ENCODE results near the gene ZNF569. TPM values are rescaled to one million over a fixed set of nuclear protein-coding genes. Genes with fewer than 3 reads are reported as not detected.
"Not testable (repeated sequence)": the region's sequence is repeated elsewhere in the genome, so short reads cannot be mapped to it uniquely, and the experiment has no call there.

Gene ZNF569
- 6.9 and 7.2 TPM in 2 replicates for total RNA-seq (2014; rRNA removed; shearing (Covaris generic))

DNA sequence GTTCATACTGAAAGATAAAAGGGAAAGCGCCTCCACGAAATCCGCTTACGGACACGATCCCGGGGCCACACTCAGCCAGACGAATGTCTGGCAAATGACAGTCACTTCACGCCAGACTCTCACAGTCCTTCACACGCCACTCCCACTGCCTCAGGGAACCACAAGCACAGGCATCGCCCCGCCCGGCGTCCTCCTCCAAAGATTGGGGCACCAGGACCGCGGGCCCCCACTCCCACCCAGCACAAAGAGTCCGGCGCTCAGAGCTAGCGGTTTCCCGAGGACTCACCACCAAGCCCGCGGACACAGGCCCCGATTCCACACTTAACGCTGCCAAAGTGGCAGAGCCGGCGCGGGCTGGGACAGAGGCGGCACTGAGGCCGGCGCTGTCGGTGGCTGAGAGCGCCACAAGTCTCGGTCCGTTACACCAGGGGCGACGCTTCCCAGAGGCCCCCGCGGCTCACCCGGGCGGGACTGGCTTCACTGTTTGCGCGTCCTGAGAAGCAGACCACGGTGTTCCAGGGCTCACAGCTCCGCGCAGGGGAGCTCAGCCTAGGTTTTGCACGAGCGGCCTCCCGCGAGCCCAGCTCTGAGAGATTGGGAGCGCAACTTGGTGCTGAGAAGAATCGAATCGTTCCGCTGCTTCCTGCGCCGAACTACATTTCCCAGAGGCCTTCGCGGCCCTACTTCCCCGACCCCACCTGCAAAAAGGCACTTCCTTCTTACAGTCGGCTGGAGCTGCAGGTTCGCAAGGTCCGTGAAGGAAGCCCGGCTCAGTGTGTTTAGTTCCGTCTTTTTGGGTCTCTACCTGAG is at the start of gene ZNF569:
Gene ZNF569, minus strand, starts transcription at position 647 of the 810 bp plus-strand sequence. CDS start 22,523 bp downstream, outside the sequence.
- DNase-seq (ENCODE audit: low read depth): peak; percentile 93

DNA sequence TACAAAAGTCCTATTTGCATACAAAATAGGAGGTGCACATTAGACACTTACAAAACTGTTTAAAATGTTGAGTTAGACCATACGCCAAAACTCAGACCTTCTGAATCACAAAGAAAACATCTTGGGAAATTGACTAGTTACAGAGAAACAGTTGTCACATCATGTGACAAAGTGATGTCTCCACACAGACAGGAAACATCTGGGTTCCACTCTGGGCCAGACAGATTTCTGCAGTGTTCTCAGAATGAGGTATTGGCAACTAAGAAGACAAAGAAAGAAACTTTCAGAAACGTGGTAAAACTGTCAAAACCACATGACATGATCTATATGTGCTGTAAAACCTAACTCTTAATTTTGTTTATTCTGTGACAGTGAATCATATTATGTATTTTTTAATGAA is 46.2 kb upstream of the ZNF569 start:
- no peak for DNase-seq (ENCODE audit: low read depth)

DNA sequence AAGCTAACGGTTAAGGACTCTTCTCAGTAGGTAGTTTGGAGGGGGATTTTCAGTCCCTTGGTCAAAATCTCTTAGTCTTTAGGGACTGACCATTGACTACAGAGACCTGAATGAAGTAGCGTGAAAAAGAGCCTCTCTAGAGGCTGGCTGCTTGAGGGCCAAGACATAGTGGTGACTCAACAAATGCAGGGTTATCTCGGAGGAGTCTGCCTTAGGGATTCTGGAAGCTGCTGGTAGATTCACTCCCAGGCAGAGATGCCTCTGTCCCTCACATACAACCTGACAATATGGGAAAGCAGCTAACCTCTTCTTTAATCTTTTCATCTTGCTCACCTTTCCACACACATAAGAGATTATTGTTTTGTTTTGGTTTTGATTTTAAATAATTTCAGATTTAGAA is 44.6 kb upstream of the ZNF569 start:
- no peak for DNase-seq (ENCODE audit: low read depth)

DNA sequence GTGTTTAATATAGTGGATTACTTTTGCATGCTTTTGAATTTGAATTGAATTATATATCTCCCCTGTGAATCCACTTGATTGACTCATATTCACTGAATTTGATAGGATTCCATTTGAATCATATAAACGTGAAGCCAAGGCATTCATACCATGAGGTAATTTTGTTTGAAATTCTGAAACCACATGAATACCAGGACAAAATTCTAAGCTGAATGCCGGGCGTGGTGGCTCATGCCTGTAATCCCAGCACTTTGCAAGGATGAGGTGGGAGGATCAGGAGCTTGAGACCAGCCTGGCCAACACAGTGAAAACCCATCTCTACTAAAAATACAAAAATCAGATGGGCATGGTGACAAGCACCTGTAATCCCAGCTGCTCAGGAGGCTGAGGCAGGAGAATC is 43.9 kb upstream of the ZNF569 start:
- no peak for DNase-seq (ENCODE audit: low read depth)

DNA sequence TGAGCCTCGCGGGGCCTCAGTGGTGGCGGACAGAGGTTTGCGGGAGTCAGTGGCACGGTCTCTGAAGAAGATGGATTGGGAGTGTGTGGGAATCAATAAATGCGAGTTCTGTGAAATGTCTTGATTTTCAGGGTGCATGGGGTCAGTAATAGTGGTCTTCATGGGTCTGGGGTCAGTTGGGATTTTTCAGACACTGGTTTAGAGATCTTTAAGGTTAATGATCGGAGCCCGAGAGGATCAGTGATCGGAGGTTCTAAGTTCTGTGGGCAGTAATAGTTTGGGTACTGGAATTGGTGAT is 39.9 kb upstream of the ZNF569 start:
- DNase-seq (ENCODE audit: low read depth): no peak

DNA sequence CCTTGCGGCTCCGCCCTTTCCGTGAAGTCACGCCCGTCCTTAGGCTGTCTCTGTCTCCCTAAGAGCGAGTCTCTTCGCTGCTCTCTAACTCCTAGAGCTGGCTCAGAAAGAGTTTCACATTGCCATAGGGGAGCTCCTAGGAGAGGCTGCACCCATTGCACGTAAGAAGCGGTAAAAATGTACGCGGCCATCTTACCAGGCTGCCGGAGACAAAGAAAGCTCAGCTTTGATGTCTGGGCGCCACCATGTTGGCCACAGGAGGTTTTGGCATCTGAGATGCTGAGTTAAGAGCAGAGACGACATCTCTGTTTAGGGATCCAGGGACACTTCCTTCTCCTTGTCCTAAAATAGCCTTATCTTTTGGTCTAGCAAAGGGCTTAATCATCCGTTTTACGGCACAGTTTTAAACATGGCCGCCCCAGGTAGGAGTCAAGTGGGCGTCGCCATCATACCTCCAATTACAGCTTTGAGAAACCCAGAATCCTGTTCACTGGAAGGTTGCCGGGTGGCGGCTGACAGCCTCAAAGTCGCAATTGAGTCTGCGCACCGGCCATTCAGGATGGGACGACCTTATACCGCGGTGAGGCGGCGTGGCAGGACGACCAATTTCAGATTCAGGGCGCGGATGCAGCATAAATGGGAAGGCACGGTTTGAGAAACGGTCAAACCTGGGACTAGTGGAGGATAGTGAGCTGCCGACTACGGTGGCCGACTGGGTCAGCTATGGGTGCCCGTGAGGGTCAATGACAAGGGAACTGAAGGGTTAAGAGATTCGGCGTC is 39.3 kb upstream of the ZNF569 start, which contains the start of gene ZNF793:
Gene ZNF793, plus strand, starts transcription at position 553 of the 780 bp plus-strand sequence. CDS start 16,501 bp downstream, outside the sequence.
- peak; percentile 91 for DNase-seq (ENCODE audit: low read depth)

DNA sequence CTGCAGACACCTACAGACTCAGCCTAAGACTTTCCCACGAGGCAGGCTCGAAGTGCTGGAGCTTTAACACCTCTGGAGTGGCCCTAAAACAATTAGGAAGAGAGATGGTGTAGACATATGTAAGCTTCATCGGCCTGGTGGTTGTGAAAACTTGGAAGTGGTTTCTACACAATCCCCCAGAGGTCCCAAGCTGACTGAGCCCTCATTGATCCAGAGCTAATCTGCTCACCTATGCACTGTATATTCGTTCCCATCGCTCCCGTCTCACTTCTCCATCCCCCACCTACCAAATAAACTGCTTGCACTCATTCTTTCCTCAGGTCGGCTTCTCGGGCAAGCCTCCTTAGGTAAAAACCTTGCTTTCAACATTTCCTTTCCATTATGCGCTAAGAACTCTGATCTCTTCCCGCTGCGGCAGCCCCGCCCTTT is 38.7 kb upstream of the ZNF569 start:
- DNase-seq (ENCODE audit: low read depth): no peak

DNA sequence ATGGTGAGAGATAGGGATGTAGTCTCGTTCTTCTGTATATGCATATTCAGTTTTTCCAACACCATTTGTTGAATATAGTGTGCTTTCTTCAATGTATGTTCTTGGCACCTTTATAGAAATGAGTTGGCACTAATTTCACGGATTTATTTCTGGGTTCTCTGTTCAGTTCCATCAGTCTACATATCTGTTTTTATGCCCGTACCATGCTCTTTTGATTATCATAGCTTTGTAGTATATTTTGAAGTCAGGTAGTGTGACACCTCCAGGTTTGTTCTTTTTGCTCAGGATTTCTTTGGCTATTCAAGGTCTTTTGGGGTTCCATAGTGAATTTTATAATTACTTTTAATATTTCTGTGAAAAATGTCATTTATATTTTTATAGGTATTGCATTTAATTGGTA is 25.0 kb upstream of the ZNF569 start:
- DNase-seq (ENCODE audit: low read depth): no peak

DNA sequence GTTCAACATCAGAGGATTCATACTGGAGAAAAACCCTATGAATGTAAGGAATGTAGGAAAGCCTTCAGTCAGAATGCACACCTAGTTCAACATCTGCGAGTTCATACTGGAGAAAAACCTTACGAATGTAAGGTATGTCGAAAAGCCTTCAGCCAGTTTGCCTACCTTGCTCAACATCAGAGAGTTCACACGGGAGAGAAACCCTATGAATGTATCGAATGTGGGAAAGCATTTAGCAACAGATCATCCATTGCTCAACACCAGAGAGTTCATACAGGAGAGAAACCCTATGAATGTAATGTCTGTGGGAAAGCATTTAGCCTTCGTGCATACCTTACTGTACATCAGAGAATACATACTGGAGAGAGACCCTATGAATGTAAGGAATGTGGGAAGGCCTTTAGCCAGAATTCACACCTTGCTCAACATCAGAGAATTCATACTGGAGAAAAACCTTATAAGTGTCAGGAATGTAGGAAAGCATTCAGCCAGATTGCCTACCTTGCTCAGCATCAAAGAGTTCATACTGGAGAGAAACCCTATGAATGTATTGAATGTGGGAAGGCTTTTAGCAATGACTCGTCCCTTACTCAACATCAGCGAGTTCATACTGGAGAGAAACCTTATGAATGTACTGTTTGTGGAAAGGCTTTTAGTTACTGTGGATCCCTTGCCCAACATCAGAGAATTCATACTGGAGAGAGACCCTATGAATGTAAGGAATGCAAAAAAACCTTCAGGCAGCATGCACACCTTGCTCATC is 17.3 kb upstream of the ZNF569 start:
- no peak for DNase-seq (ENCODE audit: low read depth)

DNA sequence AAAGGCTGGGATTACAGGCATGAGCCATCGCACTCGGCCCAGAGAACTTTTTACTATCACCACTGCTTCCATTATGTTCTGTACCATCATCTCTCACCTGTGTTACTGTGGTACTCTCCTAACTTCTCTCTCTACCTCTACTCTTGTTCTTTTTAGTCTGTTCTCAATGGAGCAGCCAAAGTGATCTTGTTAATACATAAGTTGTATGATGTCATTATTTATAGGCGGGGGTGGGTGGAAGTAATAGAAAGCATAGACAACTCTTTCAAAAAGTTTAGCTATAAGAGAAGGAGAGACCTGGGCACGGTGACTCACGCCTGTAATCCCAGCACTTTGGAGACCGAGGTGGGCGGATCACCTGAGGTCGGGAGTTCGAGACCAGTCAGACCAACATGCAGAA is 4.9 kb upstream of the ZNF569 start:
- DNase-seq (ENCODE audit: low read depth): no peak

DNA sequence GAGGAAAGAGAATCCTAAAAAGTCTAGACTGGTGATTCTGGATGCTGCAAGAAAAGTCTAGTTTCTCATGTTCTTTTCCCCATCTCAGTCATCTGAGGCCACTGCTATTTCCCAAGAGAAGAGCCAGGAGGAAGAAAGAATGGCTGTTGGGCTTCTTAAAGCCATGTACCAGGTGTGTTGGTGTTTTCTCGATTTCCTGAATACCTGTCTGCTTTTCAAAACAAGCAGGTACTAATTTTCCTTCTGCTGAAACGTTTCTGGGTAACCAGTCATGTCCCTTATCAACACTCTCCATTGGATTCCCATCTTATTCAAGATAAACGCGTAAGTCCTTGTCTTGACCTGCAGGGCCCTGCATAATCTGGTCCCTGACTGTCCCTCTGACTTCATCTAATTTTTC is 3.0 kb upstream of the ZNF569 start:
- DNase-seq (ENCODE audit: low read depth): no peak

DNA sequence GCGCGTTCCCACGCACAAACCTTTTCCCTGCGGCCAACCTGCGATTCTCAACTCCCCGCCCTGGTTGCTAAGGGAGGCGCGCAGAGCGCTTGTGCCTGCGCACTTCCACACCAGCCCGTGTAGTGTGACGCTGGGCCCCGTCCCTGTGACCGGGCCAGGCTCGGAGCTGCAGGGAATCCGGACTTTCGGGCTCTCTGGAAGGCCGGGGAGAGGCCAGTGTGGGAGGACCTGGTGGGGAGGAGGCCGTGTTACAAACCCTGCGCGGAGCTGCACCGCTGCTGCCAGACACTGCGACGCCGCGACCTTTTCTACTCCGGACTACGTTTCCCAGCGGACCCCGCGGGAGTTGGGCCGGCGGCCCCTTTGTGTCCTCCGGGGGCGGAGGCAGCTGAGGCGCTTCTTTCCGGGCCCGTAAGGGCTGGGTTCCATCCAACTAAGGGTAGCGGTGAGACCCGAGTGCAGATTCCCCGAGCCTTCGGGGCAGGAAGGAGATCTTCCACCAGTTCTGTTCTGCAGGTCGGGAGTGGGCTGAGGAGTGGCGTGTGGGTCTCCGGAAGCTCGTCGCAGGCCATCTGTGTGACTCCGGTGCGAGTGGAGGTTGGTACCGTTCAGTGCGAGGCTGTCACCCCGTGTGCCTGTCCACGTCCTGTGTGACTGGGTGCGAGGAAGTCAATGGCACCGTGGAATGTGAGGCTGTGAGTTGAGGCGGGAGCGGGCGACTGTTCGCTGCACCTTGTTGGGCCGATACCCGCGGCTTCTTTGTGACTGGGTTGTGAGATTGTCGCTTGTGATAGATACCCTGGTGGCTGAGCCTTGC is 1.9 kb upstream of the ZNF569 start, which contains the start of gene ZNF570:
Gene ZNF570, plus strand, starts transcription at position 396 of the 817 bp plus-strand sequence. CDS start 999 bp downstream, outside the sequence.
- peak; percentile 87 for DNase-seq (ENCODE audit: low read depth)

DNA sequence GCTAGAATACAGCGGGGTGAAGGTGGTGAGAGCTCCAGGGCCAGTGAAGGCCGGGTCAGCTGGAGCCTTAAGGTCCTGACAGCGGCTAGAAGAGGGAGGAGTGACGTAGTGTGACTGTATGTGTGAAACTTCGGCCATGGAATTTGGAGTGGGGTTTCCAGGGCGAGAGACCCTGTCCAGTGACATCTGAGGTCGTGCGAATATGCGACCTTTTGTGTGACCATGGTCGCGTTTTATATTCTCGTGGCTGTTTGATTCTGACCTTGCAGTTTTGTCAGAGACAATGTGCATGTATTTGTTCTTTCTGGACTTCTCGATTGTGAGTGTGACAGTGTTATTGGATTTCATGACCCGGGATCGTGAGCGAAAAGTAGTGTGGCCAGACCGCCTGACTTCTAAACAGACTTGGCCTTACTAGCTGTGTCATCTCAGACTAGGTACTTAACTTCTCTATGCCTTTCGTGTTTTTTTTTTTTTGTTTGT is 405 bp upstream of the ZNF569 start:
- no peak for DNase-seq (ENCODE audit: low read depth)

DNA sequence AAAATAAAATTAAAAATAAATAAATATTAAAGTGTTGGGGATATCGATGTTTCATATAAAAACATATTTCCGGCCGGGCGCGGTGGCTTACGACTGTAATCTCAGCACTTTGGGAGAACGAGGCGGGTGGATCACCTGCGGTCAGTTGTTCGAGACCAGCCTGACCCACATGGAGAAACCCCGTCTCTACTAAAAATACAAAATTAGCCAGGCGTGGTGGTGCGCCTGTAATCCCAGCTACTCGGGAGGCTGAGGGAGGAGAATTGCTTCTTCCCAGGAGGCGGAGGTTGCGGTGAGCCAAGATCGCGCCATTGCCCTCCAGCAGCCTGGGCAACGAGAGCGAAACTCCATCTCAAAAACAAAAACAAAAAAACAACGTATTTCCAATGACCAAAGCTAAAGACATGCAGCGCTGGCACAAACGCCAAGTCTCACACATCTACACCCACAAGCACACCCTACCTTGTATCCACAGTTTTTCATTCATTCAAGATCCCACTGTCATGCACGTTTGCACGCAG is 907 bp downstream of the ZNF569 start:
- DNase-seq (ENCODE audit: low read depth): no peak

DNA sequence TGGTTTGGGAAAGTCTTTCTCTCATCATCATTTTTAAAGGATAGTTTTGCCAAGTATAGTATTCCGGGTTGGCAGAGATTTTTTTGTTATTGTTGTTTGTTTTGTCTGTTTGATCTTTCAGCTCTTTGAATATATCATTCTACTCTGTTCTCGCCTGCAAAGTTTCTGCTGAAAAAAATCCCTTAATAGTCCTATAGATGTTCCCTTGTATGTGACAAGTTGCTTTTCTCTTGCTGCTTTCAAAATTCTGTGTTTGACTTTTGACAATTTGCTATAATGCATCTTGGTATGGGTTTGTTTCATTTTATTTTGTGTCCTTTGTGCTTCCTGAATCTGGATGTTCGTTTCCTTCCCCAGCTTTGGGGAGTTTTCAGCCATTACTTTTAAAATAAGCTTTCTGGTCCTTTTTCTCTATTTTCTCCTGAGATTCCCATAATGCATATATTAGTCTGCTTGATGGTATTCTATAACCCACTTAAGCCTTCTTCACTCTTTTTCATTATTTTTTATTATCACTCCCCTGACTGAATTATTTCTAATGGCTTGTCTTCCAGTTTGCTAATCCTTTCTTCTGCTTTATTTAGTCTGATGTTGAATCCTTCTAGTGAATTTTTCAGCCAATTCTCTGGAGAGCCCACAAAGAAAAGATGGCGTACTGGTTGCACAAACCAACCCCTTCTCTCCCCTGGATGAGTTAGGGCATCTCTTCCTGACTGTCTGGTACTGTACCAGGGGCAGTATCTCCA is 14.6 kb downstream of the ZNF569 start:
- DNase-seq (ENCODE audit: low read depth): no peak

DNA sequence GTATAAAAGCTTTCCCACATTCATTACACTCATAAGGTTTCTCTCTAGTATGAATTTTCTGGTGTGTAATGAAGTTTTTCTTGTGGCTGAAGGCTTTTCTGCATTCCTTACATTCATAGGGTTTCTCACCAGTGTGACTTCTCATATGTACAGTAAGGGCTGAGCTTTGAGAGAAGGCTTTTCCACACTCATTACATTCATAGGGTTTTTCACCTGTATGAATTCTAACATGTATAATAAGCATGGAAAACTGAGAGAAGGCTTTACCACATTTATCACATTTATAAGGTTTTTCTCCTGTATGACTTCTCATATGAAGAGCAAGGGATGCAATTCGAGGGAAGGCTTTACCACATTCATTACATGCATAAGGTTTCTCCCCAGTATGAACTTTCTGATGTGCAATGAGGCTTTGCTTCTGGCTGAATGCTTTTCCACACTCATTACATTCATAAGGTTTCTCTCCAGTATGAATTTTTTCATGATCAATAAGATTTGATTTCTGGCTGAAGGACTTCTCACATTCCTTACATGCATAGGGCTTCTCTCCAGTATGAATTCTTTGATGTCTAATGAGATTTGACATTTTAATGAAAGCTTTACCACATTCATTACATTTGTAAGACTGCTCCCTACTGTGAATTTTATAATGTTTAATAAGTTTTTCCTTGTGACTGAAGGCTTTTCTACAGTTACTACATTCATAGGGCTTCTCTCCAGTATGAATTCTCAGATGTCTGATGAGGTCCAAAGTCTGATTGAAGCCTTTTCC is 53.7 kb downstream of the ZNF569 start:
- DNase-seq (ENCODE audit: low read depth): no peak

DNA sequence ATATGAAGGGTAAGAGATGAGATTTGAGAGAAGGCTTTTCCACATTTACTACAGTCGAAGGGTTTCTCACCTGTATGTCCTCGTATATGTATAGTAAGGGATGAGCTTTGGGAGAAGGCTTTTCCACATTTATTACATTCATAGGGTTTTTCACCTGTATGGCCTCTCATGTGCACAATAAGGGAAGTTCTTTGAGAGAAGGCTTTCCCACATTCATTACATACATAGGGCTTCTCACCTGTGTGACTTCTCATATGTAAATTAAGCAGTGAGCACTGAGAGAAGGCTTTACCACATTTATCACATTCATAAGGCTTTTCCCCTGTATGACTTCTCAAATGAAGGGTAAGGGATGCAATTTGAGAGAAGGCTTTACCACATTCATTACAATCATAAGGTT is 54.5 kb downstream of the ZNF569 start:
- DNase-seq (ENCODE audit: low read depth): no peak

DNA sequence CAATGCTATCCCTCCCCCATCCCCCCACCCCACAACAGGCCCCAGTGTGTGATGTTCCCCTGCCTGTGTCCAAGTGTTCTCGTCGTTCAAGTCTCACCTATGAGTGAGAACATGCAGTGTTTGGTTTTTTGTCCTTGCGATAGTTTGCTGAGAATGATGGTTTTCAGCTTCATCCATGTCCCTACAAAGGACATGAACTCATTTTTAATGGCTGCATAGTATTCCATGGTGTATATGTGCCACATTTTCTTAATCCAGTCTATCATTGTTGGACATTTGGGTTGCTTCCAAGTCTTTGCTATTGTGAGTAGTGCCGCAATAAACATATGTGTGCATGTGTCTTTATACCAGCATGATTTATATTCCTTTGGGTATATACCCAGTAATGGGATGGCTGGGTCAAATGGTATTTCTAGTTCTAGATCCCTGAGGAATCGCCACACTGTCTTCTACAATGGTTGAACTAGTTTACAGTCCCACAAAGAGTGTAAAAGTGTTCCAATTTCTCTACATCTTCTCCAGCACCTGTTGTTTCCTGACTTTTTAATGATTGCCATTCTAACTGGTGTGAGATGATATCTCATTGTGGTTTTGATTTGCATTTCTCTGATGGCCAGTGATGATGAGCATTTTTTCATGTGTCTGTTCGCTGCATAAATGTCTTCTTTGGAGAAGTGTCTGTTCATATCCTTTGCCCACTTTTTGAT is 61.0 kb downstream of the ZNF569 start:
- not testable (repeated sequence) for DNase-seq (ENCODE audit: low read depth)

DNA sequence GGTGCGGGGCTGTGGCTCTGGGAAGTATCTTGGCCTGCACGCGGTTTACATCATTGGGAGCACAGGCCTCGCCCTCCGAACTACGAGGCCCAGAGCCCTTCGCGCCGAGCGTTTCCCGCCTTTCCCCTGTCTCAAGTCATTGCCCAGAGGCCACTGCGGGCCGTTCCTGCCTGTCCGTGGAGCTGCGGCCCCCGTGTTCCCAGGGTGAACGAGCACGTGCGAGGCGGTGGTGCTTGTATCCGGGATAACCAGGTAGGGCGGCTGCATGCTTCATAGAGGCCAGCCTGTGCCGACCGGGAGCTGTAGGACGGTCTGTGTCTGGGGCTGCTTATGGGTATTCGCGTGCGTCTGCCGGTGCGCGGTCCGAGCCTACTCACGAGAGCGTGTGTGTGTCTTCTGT is 63.8 kb downstream of the ZNF569 start:
- DNase-seq (ENCODE audit: low read depth): no peak
